T47D (cell line): Measurements from ENCODE around the gene EXOC3L1.

ENCODE experiments used
- DNase-seq, 2 experiments: peaks; one replicate each; pipeline versions ENCODE4 v3.0.0 to v3.0.0-alpha.2; 2011 to 2012; ENCODE audit warnings: low read depth in 1 of 2, low spot score in 1 of 2
- JUND ChIP-seq: IDR thresholded peaks from 2 replicates; pipeline ENCODE4 v1.6.1; 2012; ENCODE audit warnings: low read depth
- in situ Hi-C: cut with HindIII; loops from 2 replicates; pipeline ENCODE4 v1.10.0; 2016; ENCODE audit warnings: low sequenced_read_pairs, low pct_unique_long_range_greater_than_20kb

The EXOC3L1 gene

DNA sequence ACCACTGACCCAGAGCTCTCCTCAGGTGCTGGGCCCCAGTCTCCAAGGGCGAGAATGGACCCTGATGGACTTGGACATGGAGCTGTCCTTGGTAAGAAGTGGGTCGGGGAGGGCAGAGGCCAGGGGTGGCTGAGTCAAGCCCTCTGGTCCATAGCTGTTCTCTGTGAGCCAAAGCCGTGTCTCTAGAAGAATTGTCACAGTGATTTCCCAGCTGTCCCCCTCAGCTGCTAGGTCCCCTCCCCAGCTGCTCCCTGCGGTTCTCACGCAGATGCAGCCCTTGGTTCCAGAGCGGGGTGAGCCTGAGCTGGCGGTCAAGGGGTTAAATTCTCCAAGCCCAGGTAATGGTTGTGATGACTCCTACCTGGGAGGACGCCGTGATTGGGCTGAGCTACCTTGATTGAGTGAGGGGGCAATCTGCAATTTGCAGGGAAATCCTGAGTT, 20.9 kb downstream of the EXOC3L1 start:
- no peak for TF ChIP-seq JUND
- in situ Hi-C loops: no loop called here
- no peak for DNase-seq

DNA sequence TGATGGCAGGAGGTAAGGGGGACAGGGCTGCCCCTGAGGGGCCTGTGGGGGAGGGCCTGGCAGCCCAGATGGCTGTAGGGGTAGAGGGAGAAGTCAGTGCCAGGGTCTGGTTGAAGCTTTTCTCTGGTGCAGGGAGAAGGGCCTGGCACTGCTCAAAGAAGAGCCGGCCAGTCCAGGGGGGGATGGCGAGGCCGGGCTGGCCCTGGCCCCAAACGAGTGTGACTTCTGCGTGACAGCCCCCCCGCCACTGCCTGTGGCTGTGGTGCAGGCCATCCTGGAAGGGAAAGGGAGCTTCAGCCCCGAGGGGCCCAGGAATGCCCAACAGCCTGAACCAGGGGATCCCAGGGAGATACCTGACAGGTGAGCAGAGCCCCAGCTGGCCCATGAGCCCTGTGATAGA, 22.3 kb downstream of the EXOC3L1 start:
- no peak for DNase-seq
- in situ Hi-C loops: no loop called here
- no peak for TF ChIP-seq JUND

DNA sequence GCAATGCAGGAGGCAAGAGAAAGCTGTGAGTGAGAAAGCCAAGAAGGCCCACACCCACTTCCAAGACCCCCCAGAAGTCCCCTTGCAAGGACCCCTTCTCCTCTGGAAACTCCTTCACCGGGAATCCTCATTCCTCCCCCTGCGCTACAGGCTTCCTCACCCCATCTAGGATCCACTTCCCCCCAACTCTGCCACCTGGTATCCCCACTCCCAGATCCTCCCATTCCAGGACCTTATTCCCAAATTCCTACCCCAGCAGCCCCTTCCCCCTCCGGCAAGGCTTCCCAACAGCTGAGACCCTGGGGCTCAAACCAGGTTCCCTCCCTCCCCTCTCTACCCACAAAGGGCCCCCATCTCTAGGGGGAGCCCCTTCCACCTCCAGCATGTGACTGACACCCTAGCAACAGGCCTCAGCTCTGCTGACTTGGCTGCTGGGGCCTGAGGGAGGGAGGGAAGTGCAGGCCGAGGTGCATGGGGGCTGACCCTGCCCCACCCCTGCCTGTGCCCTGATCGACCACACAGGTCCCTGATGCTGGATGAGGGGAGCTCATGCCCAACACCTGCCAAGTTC, 23.3 kb downstream of the EXOC3L1 start:
- no peak for DNase-seq
- in situ Hi-C loops: no loop called here
- TF ChIP-seq JUND: no peak

DNA sequence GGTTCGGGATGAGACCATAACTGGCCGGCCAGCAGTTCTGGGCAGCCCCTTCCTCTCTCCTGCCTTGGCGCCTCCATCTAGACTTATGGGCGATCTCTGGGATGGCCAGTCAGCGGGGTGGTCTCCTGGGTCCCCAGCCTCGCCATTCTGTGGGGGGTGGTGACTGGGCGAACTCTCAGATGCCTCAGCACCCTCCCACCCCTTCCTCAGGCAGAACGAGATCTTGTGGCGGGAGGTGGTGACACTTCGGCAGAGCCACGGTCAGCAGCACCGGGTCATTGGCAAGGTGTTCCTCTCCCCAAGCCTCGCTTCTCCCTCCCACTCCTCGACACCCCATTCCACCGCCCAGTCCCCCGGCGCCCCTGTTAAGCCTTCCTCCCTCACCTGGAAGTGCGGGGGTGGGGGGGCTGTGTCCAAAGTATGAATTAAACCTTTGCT, 23.8 kb downstream of the EXOC3L1 start:
- no peak for TF ChIP-seq JUND
- in situ Hi-C loops: no loop called here

DNA sequence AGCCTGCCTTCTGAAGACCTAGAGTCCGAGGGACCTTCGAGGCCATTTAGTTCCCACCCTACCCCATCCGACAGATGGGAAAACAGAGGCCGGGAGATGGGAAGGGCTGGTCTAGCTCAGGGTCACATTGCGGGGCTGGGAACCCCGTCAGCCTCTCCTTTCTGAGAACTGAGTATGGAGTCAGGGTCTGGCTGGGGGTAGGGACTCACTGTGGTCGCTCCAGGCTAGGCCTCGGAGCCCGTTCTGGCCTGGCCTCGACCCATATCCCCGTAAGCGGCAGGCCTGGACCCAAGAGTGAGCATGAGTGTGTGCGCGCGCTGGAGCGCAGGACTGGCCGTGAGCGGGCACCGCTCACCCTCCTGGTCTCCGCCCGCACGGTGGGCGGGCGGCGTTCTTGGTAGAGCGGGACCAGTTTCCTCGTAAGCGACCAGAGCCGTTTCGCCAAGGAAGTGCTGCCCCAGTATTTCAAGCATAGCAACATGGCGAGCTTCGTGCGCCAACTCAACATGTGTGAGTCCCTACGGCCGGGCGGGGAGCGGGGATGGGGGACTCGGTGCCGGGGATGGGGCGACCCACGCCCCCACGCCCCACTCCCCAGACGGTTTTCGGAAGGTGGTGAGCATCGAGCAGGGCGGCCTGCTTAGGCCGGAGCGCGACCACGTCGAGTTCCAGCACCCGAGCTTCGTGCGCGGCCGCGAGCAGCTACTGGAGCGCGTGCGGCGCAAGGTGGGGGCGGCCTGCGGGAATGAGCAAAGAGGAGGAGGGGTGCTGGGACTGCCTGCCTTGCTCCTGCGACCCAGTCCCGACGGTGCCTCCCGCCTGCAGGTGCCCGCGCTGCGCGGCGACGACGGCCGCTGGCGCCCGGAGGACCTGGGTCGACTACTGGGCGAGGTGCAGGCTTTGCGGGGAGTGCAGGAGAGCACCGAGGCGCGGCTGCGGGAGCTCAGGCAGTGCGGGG, 24.5 kb downstream of the EXOC3L1 start:
- DNase-seq: no peak
- in situ Hi-C loops: no loop called here
- TF ChIP-seq JUND: no peak

More for the DNA sequence above, 23.8 kb downstream of the EXOC3L1 start:
- DNase-seq: no peak

DNA sequence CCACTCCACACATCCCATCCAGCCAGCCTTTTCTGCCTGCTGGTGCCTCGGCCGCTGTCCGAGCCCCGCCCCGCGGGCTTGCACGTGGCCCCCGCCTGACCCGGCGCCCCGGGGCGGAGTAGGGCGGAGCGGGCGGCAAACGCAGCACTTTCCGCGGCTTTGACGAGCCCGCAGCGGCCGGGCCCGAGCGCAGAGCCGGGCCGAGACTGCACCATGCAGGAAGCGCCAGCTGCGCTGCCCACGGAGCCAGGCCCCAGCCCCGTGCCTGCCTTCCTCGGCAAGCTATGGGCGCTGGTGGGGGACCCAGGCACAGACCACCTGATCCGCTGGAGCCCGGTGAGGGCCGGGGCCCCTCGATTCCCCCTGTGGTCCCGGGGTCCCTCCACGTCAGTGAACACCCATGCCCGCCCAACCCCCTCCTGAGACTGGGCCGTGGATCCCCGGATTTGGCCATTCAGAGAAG, 25.3 kb downstream of the EXOC3L1 start, which contains the start of gene HSF4:
HSF4 (plus strand) TSS at position 147 of the 463 bp plus-strand sequence; CDS start at position 214, 67 bp downstream.
- in situ Hi-C loops: no loop called here
- DNase-seq: no peak
- TF ChIP-seq JUND: no peak

DNA sequence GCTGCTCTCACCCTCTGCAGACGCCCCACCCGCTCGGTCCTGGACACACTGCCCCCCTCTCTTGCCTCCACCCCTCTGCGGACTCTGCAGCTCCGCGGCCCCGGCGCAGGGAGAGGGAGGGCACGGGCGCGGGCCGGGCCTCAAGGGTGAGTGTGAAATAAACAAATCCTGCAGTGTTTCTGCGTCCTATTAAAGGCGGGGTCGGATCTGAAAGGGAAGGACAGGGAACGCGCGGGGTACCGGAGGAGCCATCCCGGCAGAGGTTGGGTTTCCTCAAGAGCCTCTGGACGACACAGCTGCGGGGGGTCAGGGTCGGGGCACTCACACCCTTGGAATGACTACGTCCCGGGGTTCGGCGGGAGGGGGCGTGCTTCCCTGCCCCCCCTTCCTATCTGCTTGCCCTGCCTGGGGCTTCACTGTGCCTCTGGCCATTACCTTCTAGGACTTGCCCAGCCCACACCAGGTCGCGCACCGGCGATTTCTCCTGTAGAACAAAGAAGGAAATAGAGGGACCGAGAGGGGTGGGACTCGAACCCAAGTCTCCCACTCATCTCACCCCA, 25.9 kb downstream of the EXOC3L1 start:
- no peak for TF ChIP-seq JUND
- in situ Hi-C loops: no loop called here
- DNase-seq: no peak

DNA sequence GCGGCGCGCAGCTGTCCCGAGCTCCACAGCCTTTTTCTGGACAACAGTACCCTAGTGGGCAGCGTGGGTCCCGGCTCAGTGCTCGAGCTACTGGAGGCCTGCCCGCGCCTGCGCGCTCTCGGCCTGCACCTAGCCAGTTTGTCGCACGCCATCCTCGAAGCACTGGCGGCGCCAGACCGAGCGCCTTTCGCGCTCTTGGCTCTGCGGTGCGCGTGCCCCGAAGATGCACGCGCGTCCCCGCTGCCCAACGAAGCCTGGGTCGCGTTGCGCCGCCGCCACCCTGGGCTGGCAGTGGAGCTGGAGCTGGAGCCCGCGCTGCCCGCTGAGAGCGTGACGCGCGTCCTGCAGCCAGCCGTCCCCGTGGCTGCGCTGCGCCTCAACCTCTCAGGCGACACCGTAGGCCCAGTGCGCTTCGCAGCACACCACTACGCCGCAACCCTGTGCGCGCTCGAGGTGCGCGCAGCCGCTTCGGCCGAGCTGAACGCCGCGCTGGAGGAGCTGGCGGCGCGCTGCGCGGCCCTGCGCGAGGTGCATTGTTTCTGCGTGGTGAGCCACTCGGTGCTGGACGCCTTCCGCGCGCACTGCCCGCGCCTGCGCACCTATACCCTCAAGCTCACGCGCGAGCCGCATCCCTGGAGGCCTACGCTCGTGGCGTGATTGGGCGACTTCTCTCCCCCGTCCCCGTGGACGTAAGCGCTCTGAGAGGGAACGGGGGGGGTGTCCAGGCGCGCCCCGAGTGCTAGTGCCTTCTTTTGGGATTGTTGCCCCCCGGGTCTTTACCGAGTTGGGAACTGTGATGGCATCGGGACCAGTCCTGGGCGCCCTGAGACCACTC, 26.6 kb downstream of the EXOC3L1 start:
- DNase-seq: no peak
- in situ Hi-C loops: no loop called here
- TF ChIP-seq JUND: no peak

DNA sequence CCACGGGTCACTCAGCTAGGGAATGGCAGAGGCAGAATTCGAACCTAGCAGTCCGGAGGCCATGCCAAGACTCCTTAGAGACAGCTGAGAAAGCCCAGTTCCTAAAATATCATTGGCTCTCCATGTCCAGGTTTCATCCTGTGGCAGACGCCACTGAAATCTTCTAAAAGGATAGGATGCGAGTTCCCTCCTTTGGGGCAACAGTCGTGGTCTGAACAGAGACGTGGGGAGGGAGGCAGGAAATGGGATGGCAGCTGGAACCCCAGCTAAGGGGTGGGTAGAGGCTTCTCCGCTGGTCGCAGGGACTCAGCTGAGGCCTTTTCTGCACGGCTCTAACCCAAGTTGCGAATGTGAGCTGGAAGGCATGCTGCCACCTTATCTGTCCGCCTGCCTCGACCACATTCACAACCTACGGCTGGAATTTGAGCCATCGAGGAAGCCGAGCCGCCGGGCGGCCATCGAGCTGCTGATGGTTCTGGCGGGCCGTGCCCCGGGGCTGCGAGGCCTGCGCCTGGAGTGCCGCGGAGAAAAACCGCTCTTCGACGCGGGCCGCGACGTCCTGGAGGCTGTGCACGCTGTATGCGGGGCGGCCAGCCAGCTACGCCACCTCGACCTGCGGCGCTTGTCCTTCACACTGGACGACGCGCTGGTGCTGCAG, 27.3 kb downstream of the EXOC3L1 start:
- TF ChIP-seq JUND: no peak
- peak in 1 of 2 experiments; percentile 58 for DNase-seq

DNA sequence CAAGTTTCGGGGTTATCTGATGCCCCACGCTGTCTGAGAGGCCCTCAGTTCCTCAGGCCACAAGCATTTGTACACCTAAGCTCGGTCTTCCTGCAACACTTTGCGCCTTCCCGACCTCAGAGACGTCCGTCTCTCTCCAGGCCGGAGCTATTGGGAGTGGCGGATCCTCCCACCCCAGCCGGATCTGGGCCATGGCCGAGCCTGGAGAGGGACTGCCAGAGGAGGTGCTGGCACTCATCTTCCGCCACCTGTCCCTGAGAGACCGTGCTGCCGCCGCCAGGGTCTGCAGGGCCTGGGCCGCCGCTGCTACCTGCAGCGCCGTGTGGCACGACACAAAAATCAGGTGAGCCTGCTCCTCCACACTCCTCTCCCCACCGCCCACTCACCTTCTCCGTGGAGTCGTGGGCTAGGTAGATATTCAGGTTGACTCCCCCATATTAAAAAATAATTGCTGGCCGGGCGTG, 28.3 kb downstream of the EXOC3L1 start:
- in situ Hi-C loops: no loop called here
- DNase-seq: peak; percentile 72 to 75
- no peak for TF ChIP-seq JUND

More for the DNA sequence above, 27.3 kb downstream of the EXOC3L1 start:
- in situ Hi-C loops: no loop called here
